HG03469 (cell line): ENCODE measurements around the gene KRTAP20-3.

Experiments used
- ATAC-seq: cut with Tn5 transposase; IDR thresholded peaks from one replicate; pipeline ENCODE4 v1.9.1; 2021; ENCODE audit warnings: mild to moderate bottlenecking, moderate library complexity, moderate number of reproducible peaks; ENCODE audit not compliant: unreplicated experiment

The KRTAP20-3 gene

GRCh38 chr21:30676737-30677136, 34.1 kb downstream of the KRTAP20-3 start:
- ATAC-seq: no peak

GRCh38 chr21:30680586-30680985, 37.9 kb downstream of the KRTAP20-3 start:
- ATAC-seq: no peak

GRCh38 chr21:30684506-30684905, 41.8 kb downstream of the KRTAP20-3 start:
- ATAC-seq: no peak

- no peak for ATAC-seq
Observed at GRCh38 chr21:30689822-30690221, 47.2 kb downstream of the KRTAP20-3 start.
